HCT116 (cell line): ENCODE results near the gene TMEM168. TPM values are rescaled to one million over a fixed set of nuclear protein-coding genes. Genes with fewer than 3 reads are reported as not detected.

Source experiments
- ATAC-seq: fragments of 200-7000 bp; cut with Tn5 transposase; 2 replicates; pipeline ENCODE4 v1.9.1; 2020; ENCODE audit warnings: mild to moderate bottlenecking, moderate library complexity
- BruUV-seq: library from RNA; stranded (reverse); fragments of 400-500 nt; replicated peaks from 2 replicates; lab custom pipeline; 2021; lab: Mats Ljungman, UMichigan
- CTCF ChIA-PET: fragments of 300-600 bp; sonication (Branson Sonifier 250); formaldehyde crosslinking; loops from one replicate; lab custom pipeline; 2021; ENCODE audit warnings: antibody characterized with exemption; lab: Charles Lee
- POLR2A ChIA-PET: fragments of 300-600, 350-600 bp; sonication (Branson Sonifier 250); formaldehyde crosslinking; loops from one replicate; lab custom pipeline; 2021; ENCODE audit warnings: antibody characterized with exemption; lab: Charles Lee
- RAD21 ChIA-PET, 2 experiments: fragments of 300-600 bp; sonication (Branson Sonifier 250); formaldehyde crosslinking; loops; one replicate each; lab custom pipeline; 2023; ENCODE audit warnings: low total read pairs in 2 of 2; ENCODE audit not compliant: uncharacterized antibody in 2 of 2, unreplicated experiment in 2 of 2, low non-redundant PET in 1 of 2; lab: Charles Lee
- DNase-seq: peaks from one replicate; pipeline ENCODE4 v3.0.0-alpha.2; 2010; ENCODE audit warnings: low read depth, low spot score
- H2AFZ ChIP-seq: fragments of 200-600 bp; shearing (Covaris generic), sonication (generic); 2 replicates; pipeline ENCODE4 v1.6.1; 2017; ENCODE audit warnings: low read depth, mixed run types, mixed read lengths, antibody characterized with exemption, low read length; ENCODE audit not compliant: poor library complexity, severe bottlenecking
- H3K27ac ChIP-seq: 2 replicates; pipeline ENCODE4 v1.5.1; 2012; ENCODE audit warnings: low read depth, low read length
- H3K27me3 ChIP-seq: fragments of 200-600 bp; sonication (generic); 2 replicates; pipeline ENCODE4 v1.6.1; 2016; ENCODE audit warnings: mixed run types, low read length, mixed read lengths; ENCODE audit not compliant: insufficient read depth
- H3K36me3 ChIP-seq, 2 experiments: fragments of 200-500 bp in 1 of 2; fragments of 200-600 bp in 1 of 2; sonication (Bioruptor generic) in 1 of 2; sonication (generic) in 1 of 2; 2 replicates each; pipeline versions ENCODE4 v1.5.1 to v1.6.1; 2014 to 2016; ENCODE audit warnings: low read length in 2 of 2, inconsistent platforms in 1 of 2, mixed read lengths in 1 of 2, mixed run types in 1 of 2; ENCODE audit not compliant: insufficient read depth in 2 of 2, control insufficient read depth in 1 of 2
- H3K4me1 ChIP-seq, 2 experiments: fragments of 200-600 bp in 1 of 2; sonication (generic) in 1 of 2; 2 replicates each; pipeline versions ENCODE4 v1.5.1 to v1.6.1; 2012 to 2017; ENCODE audit warnings: low read length in 2 of 2, inconsistent platforms in 1 of 2, mild to moderate bottlenecking in 1 of 2, mixed read lengths in 1 of 2, mixed run types in 1 of 2, moderate library complexity in 1 of 2; ENCODE audit not compliant: insufficient read depth in 2 of 2, control insufficient read depth in 1 of 2
- H3K4me2 ChIP-seq: fragments of 200-600 bp; sonication (generic); 2 replicates; pipeline ENCODE4 v1.6.1; 2017; ENCODE audit warnings: mixed run types, low read length, mixed read lengths
- H3K4me3 ChIP-seq, 2 experiments: fragments of 200-600 bp in 1 of 2; sonication (generic) in 1 of 2; replicated peaks in 1 of 2; 2 replicates each; pipeline ENCODE4 v1.5.1; 2011 to 2016; ENCODE audit warnings: low read length in 2 of 2, control low read depth in 1 of 2, low read depth in 1 of 2, mild to moderate bottlenecking in 1 of 2, mixed read lengths in 1 of 2, mixed run types in 1 of 2
- H3K79me2 ChIP-seq: fragments of 200-600 bp; sonication (generic); 2 replicates; pipeline ENCODE4 v1.6.1; 2017; ENCODE audit warnings: mild to moderate bottlenecking, mixed run types, low read length, moderate library complexity, mixed read lengths; ENCODE audit not compliant: insufficient read depth
- H3K9ac ChIP-seq: fragments of 200-600 bp; sonication (generic); 2 replicates; pipeline ENCODE4 v1.6.1; 2016; ENCODE audit warnings: low read length, mixed read lengths
- H3K9me2 ChIP-seq: fragments of 200-600 bp; sonication (generic), shearing (Covaris generic); 2 replicates; pipeline ENCODE4 v1.6.1; 2017; ENCODE audit warnings: mixed run types, mild to moderate bottlenecking, moderate library complexity; ENCODE audit not compliant: insufficient read depth
- H3K9me3 ChIP-seq, 2 experiments: fragments of 200-500 bp in 1 of 2; fragments of 200-600 bp in 1 of 2; sonication (Bioruptor generic) in 1 of 2; sonication (generic) in 1 of 2; 2 replicates each; pipeline ENCODE4 v1.6.1; 2014 to 2017; ENCODE audit warnings: low read length in 2 of 2, mixed read lengths in 2 of 2, inconsistent platforms in 1 of 2, low read depth in 1 of 2, mild to moderate bottlenecking in 1 of 2, mixed run types in 1 of 2, moderate library complexity in 1 of 2; ENCODE audit not compliant: control insufficient read depth in 1 of 2, insufficient read depth in 1 of 2
- H4K20me1 ChIP-seq: fragments of 200-600 bp; sonication (generic), shearing (Covaris generic); 2 replicates; pipeline ENCODE4 v1.6.1; 2017; ENCODE audit warnings: mixed run types, mild to moderate bottlenecking, moderate library complexity; ENCODE audit not compliant: insufficient read depth
- EZH2phosphoT487 ChIP-seq: fragments of 200-600 bp; IDR thresholded peaks from 2 replicates; pipeline ENCODE4 v1.6.1; 2018; ENCODE audit warnings: antibody characterized with exemption, borderline replicate concordance
- JUND ChIP-seq: IDR thresholded peaks from 2 replicates; pipeline ENCODE4 v1.6.1; 2012
- POLR2AphosphoS5 ChIP-seq: IDR thresholded peaks from 2 replicates; pipeline ENCODE4 v1.6.1; 2011; ENCODE audit warnings: mild to moderate bottlenecking, low read depth, low read length, moderate library complexity
- SP1 ChIP-seq: IDR thresholded peaks from 2 replicates; pipeline ENCODE4 v1.6.1; 2012; ENCODE audit warnings: low read depth
- SRF ChIP-seq: IDR thresholded peaks from 2 replicates; pipeline ENCODE4 v1.6.1; 2012; ENCODE audit warnings: low read depth
- ZFX ChIP-seq: fragments of 450-650 bp; IDR thresholded peaks from 2 replicates; pipeline ENCODE4 v1.6.1; 2017
- ZNF274 ChIP-seq: fragments of 200-500 bp; sonication (Bioruptor generic); IDR thresholded peaks from 2 replicates; pipeline ENCODE4 v1.6.1; 2014; ENCODE audit warnings: mild to moderate bottlenecking, low read depth, low read length, inconsistent platforms
- intact Hi-C: fragments of 100-400 bp; cut with micrococcal nuclease; formaldehyde crosslinking; loops from 2 replicates; pipeline ENCODE4 v1.10.0; 2022
- total RNA-seq: library from RNA; stranded (reverse); gene quantifications from one replicate; pipeline ENCODE4 v1.2.1, GENCODE V29; 2021; ENCODE audit not compliant: unreplicated experiment
- TF ChIP-seq, protein P1 (sequence below), 3 experiments: fragments of 200-600 bp in 1 of 3; sonication (generic) in 1 of 3; IDR thresholded peaks in 2 of 3; conservative IDR thresholded peaks in 1 of 3; 2 replicates each; pipeline ENCODE4 v1.5.1; 2012 to 2017; ENCODE audit warnings: low read depth in 2 of 3, low read length in 2 of 3, antibody characterized with exemption in 1 of 3, borderline replicate concordance in 1 of 3, control low read depth in 1 of 3, mild to moderate bottlenecking in 1 of 3, mixed read lengths in 1 of 3, mixed run types in 1 of 3, moderate library complexity in 1 of 3; ENCODE audit not compliant: insufficient read depth in 1 of 3
- TF ChIP-seq, protein P2 (sequence below): IDR thresholded peaks from 2 replicates; pipeline ENCODE4 v1.6.1; 2012; ENCODE audit warnings: low read depth
- TF ChIP-seq, protein P3 (sequence below): IDR thresholded peaks from 2 replicates; pipeline ENCODE4 v1.6.1; 2012

TMEM168 gene
- total RNA-seq, 1 experiment from 2014 or later = 16.5 TPM

DNA sequence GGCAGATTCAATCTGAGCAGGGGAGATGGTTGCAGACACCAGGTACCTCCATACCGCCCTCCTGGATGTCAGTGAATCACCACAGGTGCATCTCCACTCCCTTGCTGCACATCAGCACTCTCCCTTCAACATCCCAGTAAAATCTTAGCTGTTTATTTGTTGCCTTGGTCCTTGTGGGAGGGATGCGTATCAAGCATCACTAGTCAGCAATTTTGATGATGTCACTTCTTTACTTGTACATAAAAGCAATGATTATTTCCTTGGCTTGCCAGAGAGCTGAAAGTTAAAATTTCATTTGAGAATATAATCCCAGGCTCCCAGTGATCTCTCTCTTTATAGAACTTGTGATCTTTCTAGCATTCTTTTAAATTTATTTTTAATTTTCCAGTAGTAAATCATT, 49.5 kb downstream of the TMEM168 start (continued):
- TF ChIP-seq, protein P1, sequence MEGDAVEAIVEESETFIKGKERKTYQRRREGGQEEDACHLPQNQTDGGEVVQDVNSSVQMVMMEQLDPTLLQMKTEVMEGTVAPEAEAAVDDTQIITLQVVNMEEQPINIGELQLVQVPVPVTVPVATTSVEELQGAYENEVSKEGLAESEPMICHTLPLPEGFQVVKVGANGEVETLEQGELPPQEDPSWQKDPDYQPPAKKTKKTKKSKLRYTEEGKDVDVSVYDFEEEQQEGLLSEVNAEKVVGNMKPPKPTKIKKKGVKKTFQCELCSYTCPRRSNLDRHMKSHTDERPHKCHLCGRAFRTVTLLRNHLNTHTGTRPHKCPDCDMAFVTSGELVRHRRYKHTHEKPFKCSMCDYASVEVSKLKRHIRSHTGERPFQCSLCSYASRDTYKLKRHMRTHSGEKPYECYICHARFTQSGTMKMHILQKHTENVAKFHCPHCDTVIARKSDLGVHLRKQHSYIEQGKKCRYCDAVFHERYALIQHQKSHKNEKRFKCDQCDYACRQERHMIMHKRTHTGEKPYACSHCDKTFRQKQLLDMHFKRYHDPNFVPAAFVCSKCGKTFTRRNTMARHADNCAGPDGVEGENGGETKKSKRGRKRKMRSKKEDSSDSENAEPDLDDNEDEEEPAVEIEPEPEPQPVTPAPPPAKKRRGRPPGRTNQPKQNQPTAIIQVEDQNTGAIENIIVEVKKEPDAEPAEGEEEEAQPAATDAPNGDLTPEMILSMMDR (IDR thresholded peaks at IDR 0.05 in 2 of 3, conservative IDR thresholded peaks at IDR 0.05 in 1 of 3; ENCODE audit: borderline replicate concordance in 1 of 3, insufficient read depth in 1 of 3, low read depth in 2 of 3, low read length in 2 of 3) = no peak
- TF ChIP-seq, protein P2, sequence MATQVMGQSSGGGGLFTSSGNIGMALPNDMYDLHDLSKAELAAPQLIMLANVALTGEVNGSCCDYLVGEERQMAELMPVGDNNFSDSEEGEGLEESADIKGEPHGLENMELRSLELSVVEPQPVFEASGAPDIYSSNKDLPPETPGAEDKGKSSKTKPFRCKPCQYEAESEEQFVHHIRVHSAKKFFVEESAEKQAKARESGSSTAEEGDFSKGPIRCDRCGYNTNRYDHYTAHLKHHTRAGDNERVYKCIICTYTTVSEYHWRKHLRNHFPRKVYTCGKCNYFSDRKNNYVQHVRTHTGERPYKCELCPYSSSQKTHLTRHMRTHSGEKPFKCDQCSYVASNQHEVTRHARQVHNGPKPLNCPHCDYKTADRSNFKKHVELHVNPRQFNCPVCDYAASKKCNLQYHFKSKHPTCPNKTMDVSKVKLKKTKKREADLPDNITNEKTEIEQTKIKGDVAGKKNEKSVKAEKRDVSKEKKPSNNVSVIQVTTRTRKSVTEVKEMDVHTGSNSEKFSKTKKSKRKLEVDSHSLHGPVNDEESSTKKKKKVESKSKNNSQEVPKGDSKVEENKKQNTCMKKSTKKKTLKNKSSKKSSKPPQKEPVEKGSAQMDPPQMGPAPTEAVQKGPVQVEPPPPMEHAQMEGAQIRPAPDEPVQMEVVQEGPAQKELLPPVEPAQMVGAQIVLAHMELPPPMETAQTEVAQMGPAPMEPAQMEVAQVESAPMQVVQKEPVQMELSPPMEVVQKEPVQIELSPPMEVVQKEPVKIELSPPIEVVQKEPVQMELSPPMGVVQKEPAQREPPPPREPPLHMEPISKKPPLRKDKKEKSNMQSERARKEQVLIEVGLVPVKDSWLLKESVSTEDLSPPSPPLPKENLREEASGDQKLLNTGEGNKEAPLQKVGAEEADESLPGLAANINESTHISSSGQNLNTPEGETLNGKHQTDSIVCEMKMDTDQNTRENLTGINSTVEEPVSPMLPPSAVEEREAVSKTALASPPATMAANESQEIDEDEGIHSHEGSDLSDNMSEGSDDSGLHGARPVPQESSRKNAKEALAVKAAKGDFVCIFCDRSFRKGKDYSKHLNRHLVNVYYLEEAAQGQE = no peak
- no peak for TF ChIP-seq POLR2AphosphoS5
- TF ChIP-seq JUND = no peak
- no peak for TF ChIP-seq SRF
- TF ChIP-seq ZFX = no peak

DNA sequence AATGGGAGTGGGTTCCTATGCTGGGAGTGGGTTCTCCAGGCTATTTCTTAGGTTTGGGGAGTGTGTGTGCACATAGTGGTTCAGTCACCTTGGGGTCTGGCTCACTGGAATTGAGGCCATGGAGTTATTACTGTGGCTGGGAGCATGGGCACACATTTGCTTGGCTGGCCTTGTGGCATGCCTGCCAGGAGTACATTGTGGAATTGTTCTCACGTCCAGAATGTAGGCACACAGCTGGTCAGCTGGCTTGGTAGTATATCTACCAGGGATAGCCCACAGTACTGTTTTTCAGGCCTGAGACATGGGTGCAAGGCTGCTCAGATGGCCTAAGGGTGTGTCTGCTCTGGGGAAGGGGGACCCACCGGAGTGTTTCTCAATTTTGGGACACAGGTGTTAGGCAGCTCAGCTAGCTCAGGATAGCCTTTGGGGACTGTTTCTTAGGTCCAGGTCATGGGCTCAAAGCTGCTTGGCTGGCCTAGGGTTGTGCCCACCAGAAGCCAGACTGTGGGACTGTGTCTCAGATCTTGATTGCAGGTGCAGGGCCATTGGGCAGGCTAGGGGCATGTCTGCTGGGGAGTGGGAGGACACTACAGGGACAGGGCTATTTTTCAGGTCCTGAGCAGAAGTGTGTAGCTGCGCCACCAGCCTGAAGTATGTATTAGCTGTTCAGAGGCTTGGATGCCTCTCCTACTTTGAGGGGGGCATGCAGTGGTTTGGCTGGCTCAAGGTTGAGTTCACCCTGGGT, 50.6 kb downstream of the TMEM168 start:
- Histone ChIP-seq H4K20me1 (no peaks in the 10 kb centered on the region), H3K27me3 (no peaks in the 10 kb centered on the region), H3K4me2 (no peak overlapping the region), H3K4me1 (no peaks in the 10 kb centered on the region), H3K4me3 (no peak overlapping the region), H3K79me2 (no peaks in the 10 kb centered on the region), H3K9ac (no peak overlapping the region), H3K27ac (no peak overlapping the region), H3K36me3 (no peaks in the 10 kb centered on the region), H3K9me2 (no peaks in the 10 kb centered on the region), H3K9me3 (no peaks in the 10 kb centered on the region), H2AFZ (no peak overlapping the region)
- BruUV-seq = no TSS peak
- TF ChIP-seq ZFX (no peak), JUND (no peak), ZNF274 (no peak), SRF (no peak), EZH2phosphoT487 (no peak), SP1 (no peak)
- TF ChIP-seq, protein P2 = no peak
- TF ChIP-seq, protein P3, sequence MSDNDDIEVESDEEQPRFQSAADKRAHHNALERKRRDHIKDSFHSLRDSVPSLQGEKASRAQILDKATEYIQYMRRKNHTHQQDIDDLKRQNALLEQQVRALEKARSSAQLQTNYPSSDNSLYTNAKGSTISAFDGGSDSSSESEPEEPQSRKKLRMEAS = no peak
- ChIA-PET RAD21 (no interaction called here), POLR2A (no interaction called here), CTCF (no interaction called here)
- DNase-seq (no peak), ATAC-seq (no peak)
- intact Hi-C loops = no loop called here
